ENCODE data around the gene SLBP.

Gene SLBP

DNA sequence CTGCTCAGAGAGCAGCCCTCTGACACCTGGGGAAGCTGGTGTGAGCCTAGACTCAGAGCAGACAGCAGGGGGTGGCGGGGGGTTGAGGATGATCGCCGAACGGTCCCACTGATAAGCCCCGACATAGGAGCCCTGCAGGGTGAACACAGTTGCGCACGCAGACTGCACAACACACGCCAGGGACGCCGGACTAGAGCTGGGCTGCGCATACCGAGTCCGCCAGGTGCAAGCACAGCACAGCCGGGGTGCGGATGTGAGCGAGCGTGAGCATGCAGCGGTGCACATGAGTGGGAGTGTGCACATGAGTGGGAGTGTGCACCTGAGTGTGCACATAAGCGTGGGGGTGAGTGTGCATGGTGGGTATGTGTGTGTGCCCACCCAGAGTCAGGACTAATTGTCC lies 64.7 kb downstream of the SLBP start:
- no peak for DNase-seq

DNA sequence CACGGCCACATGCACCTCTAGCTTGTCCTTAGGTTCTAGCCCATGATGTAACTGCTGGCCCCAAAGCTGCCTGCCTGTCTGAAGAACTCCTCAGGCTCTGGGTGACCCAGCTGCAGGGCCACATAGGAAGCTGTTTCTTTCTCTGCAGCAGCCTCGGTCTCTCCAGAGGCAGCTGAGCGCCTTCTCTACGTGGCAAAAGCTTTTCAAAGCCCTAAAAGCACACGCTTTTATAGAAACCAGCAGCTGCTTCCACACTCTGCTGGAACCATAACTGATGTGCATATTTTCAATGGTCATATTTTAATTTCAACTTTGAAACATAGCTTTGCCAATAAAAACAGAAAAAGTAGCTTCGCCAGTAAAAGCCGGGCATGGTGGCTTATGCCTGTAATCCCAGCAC lies 65.4 kb downstream of the SLBP start:
- DNase-seq, result no peak

DNA sequence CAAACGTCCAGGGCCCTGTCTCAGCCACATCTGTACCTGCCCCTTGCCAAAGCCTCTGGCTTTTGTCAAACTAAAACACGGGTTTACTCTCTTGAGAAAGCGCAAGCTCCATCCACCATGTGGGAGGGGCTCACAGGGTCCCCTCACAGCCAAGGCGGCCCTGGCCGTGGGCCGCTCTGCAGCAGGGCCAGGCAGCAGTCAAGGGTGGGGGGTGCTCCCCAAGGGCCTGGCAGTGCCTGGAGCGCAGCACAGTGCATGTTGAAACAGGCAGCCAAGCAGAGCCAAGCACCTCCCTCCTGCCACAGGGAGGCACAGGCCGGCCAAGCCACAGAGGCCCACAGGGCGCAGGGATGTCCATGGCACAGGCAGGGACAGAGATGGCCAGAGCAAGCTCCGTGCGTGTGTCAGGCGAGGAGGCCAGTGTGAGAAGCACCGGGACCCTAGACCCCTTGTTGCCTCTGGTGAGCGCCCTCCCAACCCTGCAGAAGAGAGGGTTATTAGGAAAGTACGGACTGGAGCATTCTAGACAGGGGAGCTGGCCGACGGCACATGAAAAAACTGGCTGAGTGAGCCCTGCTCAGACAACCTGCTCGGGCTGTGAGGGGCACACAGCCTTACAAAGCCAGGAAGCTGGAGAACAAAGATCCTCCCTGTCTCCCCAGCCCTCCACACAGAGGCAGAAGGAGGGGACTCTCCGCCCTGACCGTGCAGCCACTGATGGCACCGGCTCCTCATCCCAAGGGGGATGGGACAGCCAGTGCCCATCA lies 67.0 kb downstream of the SLBP start:
- no peak for DNase-seq

DNA sequence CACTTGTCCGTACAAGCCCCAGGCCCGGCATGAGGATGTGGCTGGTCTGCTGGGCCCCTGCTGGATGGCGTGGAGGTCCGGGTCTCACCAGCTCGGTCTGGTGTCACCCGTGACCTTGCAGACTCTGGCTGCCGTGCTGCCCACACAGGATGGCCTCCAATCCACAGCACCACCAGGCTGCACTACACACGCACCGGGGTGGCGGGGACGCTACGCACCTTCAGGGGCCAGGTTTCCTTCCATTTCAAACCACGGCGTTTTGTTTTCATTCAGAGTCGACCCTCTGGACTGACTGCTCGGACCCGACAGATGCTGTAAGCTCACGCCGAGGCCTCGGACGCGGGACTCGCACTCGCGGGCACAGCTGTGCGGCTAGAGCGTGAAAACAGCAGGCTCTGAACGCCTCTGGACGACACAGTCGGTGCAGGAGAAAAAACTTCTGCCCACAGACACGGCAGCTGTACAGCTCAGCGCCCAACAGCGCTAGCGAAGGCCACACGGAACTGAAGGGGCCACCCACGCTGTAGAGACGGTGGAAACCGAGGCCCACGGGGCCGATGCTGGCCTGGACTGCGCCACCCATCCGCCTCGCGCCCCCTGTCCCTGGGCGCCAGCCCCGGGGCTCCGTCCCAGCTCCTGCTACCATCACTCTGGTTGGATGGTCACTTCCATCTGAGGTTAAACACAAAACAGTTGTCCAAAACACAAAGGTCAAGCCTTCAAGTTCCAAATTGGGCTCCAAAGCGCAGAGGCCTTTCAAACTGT lies 68.0 kb downstream of the SLBP start:
- DNase-seq, result no peak

Data from activated CD4-positive, alpha-beta T cell treated with anti-CD3 and anti-CD28 coated beads, Interleukin-2, amount 50 U/mL, for 1 hour (primary cell).